VCaP (cell line): Measurements from ENCODE around the gene ACTR1A.

Experiments used
- H3K27ac ChIP-seq: fragments of 450-650 bp; 2 replicates; pipeline ENCODE4 v1.5.1; 2017
- TF ChIP-seq, protein P1 (sequence below): fragments of 450-650 bp; conservative IDR thresholded peaks from 2 replicates; pipeline ENCODE4 v1.5.1; 2017; ENCODE audit warnings: mild to moderate bottlenecking, moderate library complexity

ACTR1A gene

DNA sequence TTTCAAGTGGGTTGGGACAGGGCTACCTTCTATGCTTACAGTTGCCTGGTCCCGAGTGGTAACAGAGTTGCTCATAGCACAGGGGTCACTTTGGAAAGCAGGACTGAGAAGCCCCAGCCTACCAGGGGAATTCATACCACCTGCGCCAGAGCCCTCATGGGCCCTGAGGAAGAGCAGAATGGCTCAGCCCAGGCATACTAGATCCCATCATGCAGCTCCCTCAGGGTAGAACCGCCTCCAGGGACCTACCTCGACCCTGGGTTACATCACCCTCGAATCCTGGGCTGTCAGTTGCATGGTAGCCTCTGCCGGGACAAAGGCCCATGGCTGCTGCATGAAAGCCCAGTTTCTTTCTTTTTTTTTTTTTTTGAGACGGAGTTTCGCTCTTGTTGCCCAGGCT lies 73.0 kb downstream of the ACTR1A start:
- no peak overlapping the region for H3K27ac ChIP-seq
- TF ChIP-seq, protein P1, sequence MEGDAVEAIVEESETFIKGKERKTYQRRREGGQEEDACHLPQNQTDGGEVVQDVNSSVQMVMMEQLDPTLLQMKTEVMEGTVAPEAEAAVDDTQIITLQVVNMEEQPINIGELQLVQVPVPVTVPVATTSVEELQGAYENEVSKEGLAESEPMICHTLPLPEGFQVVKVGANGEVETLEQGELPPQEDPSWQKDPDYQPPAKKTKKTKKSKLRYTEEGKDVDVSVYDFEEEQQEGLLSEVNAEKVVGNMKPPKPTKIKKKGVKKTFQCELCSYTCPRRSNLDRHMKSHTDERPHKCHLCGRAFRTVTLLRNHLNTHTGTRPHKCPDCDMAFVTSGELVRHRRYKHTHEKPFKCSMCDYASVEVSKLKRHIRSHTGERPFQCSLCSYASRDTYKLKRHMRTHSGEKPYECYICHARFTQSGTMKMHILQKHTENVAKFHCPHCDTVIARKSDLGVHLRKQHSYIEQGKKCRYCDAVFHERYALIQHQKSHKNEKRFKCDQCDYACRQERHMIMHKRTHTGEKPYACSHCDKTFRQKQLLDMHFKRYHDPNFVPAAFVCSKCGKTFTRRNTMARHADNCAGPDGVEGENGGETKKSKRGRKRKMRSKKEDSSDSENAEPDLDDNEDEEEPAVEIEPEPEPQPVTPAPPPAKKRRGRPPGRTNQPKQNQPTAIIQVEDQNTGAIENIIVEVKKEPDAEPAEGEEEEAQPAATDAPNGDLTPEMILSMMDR, result no peak
